SU-DHL-6 (cell line): Measurements from ENCODE around the gene CRB2.

ENCODE experiments used
- H2AFZ ChIP-seq: fragments of 200-600 bp; sonication (generic); 2 replicates; pipeline ENCODE4 v1.6.1; 2014; ENCODE audit warnings: low read depth, mild to moderate bottlenecking, moderate library complexity, mixed read lengths, antibody characterized with exemption, low read length; ENCODE audit not compliant: severe bottlenecking
- H3F3A ChIP-seq: fragments of 200-600 bp; shearing (Covaris generic); 2 replicates; pipeline ENCODE4 v1.6.0; 2016; ENCODE audit warnings: antibody characterized with exemption, mild to moderate bottlenecking; ENCODE audit not compliant: insufficient read depth
- H3K27ac ChIP-seq: fragments of 200-600 bp; sonication (generic); 2 replicates; pipeline ENCODE4 v1.5.1; 2016; ENCODE audit warnings: low read depth, mild to moderate bottlenecking, low read length, moderate library complexity, mixed read lengths
- H3K27me3 ChIP-seq: fragments of 200-600 bp; sonication (generic), shearing (Covaris generic); 2 replicates; pipeline ENCODE4 v1.6.0; 2014; ENCODE audit warnings: mild to moderate bottlenecking, low read length
- H3K36me3 ChIP-seq: fragments of 200-600 bp; sonication (generic); 2 replicates; pipeline ENCODE4 v1.6.1; 2014; ENCODE audit warnings: mild to moderate bottlenecking, low read length, mixed read lengths
- H3K4me2 ChIP-seq: fragments of 300-600, 200-600 bp; shearing (Covaris generic), sonication (generic); 2 replicates; pipeline ENCODE4 v1.6.0; 2014; ENCODE audit warnings: low read length, low read depth, mild to moderate bottlenecking; ENCODE audit not compliant: poor library complexity, severe bottlenecking
- H3K4me3 ChIP-seq: fragments of 200-600 bp; sonication (generic); 2 replicates; pipeline ENCODE4 v1.5.1; 2014; ENCODE audit warnings: antibody characterized with exemption, low read length, mild to moderate bottlenecking, mixed read lengths; ENCODE audit not compliant: insufficient read depth, poor library complexity, severe bottlenecking
- H3K79me2 ChIP-seq: fragments of 200-600 bp; sonication (generic); 2 replicates; pipeline ENCODE4 v1.6.1; 2014; ENCODE audit warnings: mild to moderate bottlenecking, low read length, moderate library complexity; ENCODE audit not compliant: insufficient read depth
- H3K9ac ChIP-seq: fragments of 200-600 bp; sonication (generic); 2 replicates; pipeline ENCODE4 v1.7.0; 2014; ENCODE audit warnings: mild to moderate bottlenecking, low read length
- H3K9me2 ChIP-seq: fragments of 200-600 bp; sonication (generic); replicated peaks from 2 replicates; pipeline ENCODE4 v1.6.1; 2014; ENCODE audit warnings: low read length; ENCODE audit not compliant: insufficient read depth
- H3K9me3 ChIP-seq: fragments of 200-600 bp; sonication (generic); 2 replicates; pipeline ENCODE4 v1.6.1; 2014; ENCODE audit warnings: low read length, mixed read lengths; ENCODE audit not compliant: insufficient read depth
- H4K20me1 ChIP-seq: fragments of 200-600 bp; sonication (generic); 2 replicates; pipeline ENCODE4 v1.6.1; 2014; ENCODE audit warnings: low read depth, mild to moderate bottlenecking, antibody characterized with exemption, low read length, moderate library complexity, mixed read lengths
- EZH2phosphoT487 ChIP-seq: fragments of 200-600 bp; sonication (generic), shearing (Covaris generic); conservative IDR thresholded peaks from 2 replicates; pipeline ENCODE4 v1.6.1; 2018; ENCODE audit warnings: mild to moderate bottlenecking, antibody characterized with exemption, low read length, moderate library complexity, mixed read lengths
- TF ChIP-seq, protein P1 (sequence below): fragments of 200-600 bp; sonication (generic); IDR thresholded peaks from one replicate; pipeline ENCODE4 v1.5.1; 2017; ENCODE audit warnings: antibody characterized with exemption, mild to moderate bottlenecking, low read length, moderate library complexity; ENCODE audit not compliant: insufficient read depth, poor library complexity, severe bottlenecking

The CRB2 gene

DNA sequence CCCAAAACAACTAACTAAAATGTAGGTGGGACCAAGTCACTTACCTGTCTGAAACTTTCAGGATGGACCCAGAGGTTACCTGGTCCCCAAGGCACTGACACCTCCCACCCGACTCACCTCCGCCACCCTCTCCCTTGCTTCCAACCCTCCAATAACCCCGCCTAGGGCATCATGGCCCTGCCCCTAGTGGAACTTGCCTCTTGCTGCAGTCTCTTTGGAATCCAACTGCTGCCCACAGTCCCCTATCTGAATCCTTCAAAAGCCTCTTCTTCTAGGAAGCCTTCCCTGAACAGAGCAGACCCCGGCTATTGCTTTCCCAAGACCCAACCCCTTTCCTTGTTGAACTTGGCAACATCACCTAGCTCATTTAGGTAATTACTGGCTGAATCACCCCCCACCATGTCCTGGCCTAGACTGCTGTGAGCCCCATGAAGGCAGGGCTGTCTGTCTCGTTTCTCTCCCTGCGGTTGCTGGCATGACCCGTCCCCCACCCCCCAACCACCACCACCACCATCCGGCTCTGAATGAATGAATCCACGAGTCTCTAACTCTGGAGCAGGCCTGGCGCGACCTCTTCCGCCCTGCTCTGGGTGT is 9.4 kb downstream of the CRB2 start:
- Histone ChIP-seq H3K36me3 (no peaks in the 10 kb centered on the region), H3K4me2 (no peak overlapping the region), H3K9me2 (no peaks in the 10 kb centered on the region), H3K4me3 (no peak overlapping the region), H3F3A (no peaks in the 10 kb centered on the region), H3K27me3 (no peaks in the 10 kb centered on the region), H4K20me1 (no peaks in the 10 kb centered on the region), H3K9me3 (no peaks in the 10 kb centered on the region), H3K79me2 (no peaks in the 10 kb centered on the region), H3K9ac (no peak overlapping the region), H3K27ac (no peak overlapping the region), H2AFZ (no peak overlapping the region)
- no peak for TF ChIP-seq EZH2phosphoT487
- TF ChIP-seq, protein P1, sequence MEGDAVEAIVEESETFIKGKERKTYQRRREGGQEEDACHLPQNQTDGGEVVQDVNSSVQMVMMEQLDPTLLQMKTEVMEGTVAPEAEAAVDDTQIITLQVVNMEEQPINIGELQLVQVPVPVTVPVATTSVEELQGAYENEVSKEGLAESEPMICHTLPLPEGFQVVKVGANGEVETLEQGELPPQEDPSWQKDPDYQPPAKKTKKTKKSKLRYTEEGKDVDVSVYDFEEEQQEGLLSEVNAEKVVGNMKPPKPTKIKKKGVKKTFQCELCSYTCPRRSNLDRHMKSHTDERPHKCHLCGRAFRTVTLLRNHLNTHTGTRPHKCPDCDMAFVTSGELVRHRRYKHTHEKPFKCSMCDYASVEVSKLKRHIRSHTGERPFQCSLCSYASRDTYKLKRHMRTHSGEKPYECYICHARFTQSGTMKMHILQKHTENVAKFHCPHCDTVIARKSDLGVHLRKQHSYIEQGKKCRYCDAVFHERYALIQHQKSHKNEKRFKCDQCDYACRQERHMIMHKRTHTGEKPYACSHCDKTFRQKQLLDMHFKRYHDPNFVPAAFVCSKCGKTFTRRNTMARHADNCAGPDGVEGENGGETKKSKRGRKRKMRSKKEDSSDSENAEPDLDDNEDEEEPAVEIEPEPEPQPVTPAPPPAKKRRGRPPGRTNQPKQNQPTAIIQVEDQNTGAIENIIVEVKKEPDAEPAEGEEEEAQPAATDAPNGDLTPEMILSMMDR = no peak

DNA sequence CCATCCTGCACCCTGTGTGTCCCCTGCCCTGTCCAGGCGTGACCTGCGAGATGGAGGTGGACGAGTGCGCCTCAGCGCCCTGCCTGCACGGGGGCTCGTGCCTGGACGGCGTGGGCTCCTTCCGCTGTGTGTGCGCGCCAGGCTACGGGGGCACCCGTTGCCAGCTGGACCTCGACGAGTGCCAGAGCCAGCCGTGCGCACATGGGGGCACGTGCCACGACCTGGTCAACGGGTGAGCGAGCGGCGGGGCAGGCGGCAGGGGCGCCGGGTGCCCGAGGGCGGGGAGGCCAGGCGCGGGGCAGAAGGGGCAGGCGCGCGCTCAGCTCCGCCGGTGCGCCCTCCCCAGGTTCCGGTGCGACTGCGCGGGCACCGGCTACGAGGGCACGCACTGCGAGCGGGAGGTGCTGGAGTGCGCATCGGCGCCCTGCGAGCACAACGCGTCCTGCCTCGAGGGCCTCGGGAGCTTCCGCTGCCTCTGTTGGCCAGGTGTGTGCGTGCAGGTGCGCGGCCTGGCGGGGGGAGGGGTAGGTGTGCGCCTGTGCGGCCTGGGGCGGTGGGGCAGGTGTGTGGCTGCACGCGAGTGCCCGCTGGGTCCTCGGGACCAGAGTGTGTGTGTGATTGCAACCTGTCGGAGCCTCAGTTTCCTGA is 10.0 kb downstream of the CRB2 start:
- TF ChIP-seq EZH2phosphoT487 = no peak
- TF ChIP-seq, protein P1 = no peak
- Histone ChIP-seq H3K4me3 (no peak overlapping the region), H4K20me1 (no peaks in the 10 kb centered on the region), H3K27ac (no peak overlapping the region), H3K36me3 (no peaks in the 10 kb centered on the region), H3K9me2 (no peaks in the 10 kb centered on the region), H3K4me2 (no peak overlapping the region), H3K27me3 (no peaks in the 10 kb centered on the region), H3K9me3 (no peaks in the 10 kb centered on the region), H3F3A (no peaks in the 10 kb centered on the region), H3K9ac (no peak overlapping the region), H2AFZ (no peak overlapping the region), H3K79me2 (no peaks in the 10 kb centered on the region)

DNA sequence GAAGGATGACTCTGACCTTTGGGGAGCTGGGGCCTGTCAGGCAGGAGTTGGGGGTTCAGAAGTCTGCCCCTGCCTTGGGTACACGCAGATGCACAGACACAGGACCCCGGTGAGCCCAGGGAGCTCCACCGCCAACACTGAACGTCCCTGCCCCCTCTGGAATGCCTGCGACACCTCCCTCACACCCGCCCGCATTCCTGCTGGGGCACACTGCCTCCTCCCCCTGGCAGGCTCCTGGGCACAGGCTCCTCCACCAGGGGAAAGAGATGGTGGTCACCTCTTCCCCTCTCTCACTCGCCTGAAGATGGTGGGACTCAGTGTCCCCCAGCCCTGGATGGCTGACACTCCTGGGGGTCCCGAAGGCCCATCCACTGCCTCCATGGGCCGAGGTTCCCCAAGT is 12.0 kb downstream of the CRB2 start:
- Histone ChIP-seq H3K27ac (no peak overlapping the region), H4K20me1 (no peaks in the 10 kb centered on the region), H3K36me3 (no peaks in the 10 kb centered on the region), H2AFZ (no peak overlapping the region), H3F3A (no peaks in the 10 kb centered on the region), H3K9ac (no peak overlapping the region), H3K9me2 (no peaks in the 10 kb centered on the region), H3K79me2 (no peaks in the 10 kb centered on the region), H3K4me3 (no peak overlapping the region), H3K4me2 (no peak overlapping the region), H3K27me3 (no peaks in the 10 kb centered on the region), H3K9me3 (no peaks in the 10 kb centered on the region)
- no peak for TF ChIP-seq EZH2phosphoT487
- TF ChIP-seq, protein P1 = no peak
